Measurements from ENCODE around the gene BCL2. TPM values are rescaled to one million over a fixed set of nuclear protein-coding genes. Genes with fewer than 3 reads are reported as not detected.

The BCL2 gene
- total and polyA plus RNA-seq, 3 donors from 2014 or later: 6.3 to 20.8 (median 16.0) TPM

DNA sequence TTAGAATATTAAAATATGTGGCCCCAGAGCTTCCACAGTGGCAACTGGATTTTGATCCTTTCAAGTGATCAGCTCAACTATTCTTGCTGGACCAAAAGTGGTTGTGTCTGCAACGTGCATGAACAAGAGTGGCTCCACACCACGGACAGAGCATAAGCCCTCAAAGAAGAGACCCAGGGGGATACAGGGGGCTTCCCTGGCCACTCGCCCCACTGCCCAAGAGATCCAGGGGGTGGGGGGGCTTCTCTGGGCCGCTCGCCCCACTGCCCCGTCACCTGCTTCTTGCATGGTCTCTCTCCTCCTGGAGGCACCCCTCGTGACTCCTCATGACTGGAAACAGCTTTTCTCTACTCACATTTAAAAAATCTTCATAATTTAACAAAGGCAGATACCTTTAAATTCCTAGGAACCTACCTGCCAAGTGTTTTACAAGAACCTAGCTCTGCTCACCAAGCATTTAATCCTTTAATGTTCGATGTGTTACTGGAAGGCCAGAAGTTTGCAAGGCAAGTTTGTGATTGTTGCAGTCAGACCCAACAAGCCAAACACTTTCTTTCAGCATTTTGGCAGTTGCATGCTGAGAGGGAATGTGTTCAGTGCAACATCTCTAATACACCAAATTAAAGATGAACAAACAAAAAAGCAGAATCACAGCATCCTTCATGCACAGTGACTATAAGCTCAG is 174.3 kb downstream of the BCL2 start:
- Histone ChIP-seq H3K36me3 (ENCODE audit: low read depth, missing control alignments) (no peaks in the 10 kb centered on the region), H3K27ac (no peak overlapping the region), H3K9me3 (no peaks in the 10 kb centered on the region), H3K4me1 (peaks cover 9% of the 10 kb centered on the region), H3K27me3 (no peaks in the 10 kb centered on the region), H3K4me3 (no peak overlapping the region)
- TF ChIP-seq POLR2A (IDR thresholded peaks at IDR 0.05): no peak
- TF ChIP-seq, protein P1, sequence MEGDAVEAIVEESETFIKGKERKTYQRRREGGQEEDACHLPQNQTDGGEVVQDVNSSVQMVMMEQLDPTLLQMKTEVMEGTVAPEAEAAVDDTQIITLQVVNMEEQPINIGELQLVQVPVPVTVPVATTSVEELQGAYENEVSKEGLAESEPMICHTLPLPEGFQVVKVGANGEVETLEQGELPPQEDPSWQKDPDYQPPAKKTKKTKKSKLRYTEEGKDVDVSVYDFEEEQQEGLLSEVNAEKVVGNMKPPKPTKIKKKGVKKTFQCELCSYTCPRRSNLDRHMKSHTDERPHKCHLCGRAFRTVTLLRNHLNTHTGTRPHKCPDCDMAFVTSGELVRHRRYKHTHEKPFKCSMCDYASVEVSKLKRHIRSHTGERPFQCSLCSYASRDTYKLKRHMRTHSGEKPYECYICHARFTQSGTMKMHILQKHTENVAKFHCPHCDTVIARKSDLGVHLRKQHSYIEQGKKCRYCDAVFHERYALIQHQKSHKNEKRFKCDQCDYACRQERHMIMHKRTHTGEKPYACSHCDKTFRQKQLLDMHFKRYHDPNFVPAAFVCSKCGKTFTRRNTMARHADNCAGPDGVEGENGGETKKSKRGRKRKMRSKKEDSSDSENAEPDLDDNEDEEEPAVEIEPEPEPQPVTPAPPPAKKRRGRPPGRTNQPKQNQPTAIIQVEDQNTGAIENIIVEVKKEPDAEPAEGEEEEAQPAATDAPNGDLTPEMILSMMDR (IDR thresholded peaks at IDR 0.05): no peak
- 74 to 85% methylated on average over 8 of the region's 8 CpGs for WGBS, 2 donors
- no peak for DNase-seq
- intact Hi-C loops (cut with DNase I; ENCODE audit: low total_unique reads): no loop called here

DNA sequence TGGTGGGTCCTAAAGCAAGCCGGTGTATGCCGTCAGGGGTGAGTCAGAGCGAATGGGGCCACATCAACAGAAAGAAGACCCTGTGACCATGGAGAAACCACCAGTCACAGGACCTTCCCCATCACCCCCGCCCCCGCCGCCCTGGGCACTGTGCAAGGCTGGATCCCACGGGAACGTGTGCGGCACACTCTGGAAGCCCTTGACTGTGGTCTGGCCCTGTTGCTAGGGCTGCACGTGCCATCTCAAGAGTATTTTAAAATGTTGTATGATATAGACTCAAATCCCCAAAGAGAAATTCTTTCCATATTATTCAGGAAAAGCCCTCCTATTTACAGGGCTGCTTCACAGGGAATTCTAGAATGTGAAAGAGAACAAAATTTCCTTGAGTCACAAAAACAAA is 174.8 kb downstream of the BCL2 start:
- H3K9me3 ChIP-seq: no peaks in the 10 kb centered on the region
- no peaks in the 10 kb centered on the region for H3K36me3 ChIP-seq (ENCODE audit: low read depth, missing control alignments)
- no peak overlapping the region for H3K4me3 ChIP-seq
- TF ChIP-seq, protein P1 (IDR thresholded peaks at IDR 0.05): no peak
- TF ChIP-seq POLR2A (IDR thresholded peaks at IDR 0.05): no peak
- intact Hi-C loops (cut with DNase I; ENCODE audit: low total_unique reads): no loop called here
- H3K27ac ChIP-seq: no peak overlapping the region
- no peak for DNase-seq
- 84 to 85% methylated on average over 9 to 10 of the region's 10 CpGs for WGBS, 2 donors
- no peaks in the 10 kb centered on the region for H3K27me3 ChIP-seq
- peaks cover 9% of the 10 kb centered on the region for H3K4me1 ChIP-seq

DNA sequence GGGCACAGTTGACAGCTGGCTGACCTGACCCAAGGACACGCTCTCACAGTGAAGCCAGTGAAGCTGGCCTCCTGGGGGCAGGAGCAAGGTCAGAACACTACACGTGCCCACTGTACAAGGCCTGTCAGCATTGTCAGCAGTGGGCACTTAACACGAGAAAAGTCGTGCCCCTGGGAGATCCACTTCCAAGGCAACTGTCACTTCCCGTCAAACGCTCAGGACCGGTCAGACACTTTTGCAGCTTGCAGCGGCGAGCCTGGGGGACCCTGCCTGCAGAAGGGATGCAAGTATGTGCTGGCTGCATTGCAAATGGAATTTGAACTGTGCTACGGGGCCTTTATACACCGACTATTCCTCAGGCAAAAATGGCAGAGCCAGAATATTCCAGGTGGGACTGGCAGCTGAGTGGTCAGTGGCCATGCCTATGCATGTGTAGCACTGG is 176.2 kb downstream of the BCL2 start:
- no peaks in the 10 kb centered on the region for H3K9me3 ChIP-seq
- no peak for TF ChIP-seq POLR2A (IDR thresholded peaks at IDR 0.05)
- TF ChIP-seq, protein P1 (IDR thresholded peaks at IDR 0.05): no peak
- H3K27me3 ChIP-seq: no peaks in the 10 kb centered on the region
- H3K27ac ChIP-seq: no peak overlapping the region
- H3K36me3 ChIP-seq (ENCODE audit: low read depth, missing control alignments): no peaks in the 10 kb centered on the region
- no peak for DNase-seq
- H3K4me1 ChIP-seq: peaks cover 9% of the 10 kb centered on the region
- 63 to 71% methylated on average over 11 of the region's 11 CpGs for WGBS, 2 donors
- intact Hi-C loops (cut with DNase I; ENCODE audit: low total_unique reads): no loop called here
- no peak overlapping the region for H3K4me3 ChIP-seq

DNA sequence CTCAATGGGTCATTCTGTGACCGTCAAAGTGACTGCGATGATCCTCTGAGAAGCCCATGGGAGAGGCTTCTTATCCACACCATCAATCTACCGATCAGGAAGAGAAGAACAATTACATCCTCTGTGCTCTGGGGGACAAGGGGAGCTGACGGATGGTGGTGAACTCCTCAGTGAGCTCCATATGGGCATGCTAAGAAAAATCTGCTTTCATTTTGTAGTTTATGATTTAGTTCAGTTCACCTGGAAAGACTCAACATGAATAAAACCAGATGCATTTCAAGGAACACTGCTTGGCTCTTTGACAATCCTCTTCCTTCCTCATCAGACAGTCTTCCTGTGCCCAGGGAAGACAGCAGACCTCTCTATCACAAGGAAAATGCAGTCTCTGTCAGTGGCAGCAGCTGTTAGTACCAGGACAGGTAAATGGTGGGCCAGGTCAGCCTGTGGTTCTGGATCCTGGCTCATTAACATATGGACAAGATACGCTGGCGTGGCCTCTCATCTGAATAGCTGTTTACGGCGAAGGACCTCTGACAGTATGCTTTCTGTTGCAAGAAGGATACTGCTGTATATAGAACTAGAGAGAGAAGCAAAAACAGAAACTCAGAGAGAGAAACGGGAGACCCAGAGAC is 176.9 kb downstream of the BCL2 start:
- H3K4me1 ChIP-seq: peaks cover 9% of the 10 kb centered on the region

More for the DNA sequence above, 176.9 kb downstream of the BCL2 start:
- intact Hi-C loops (cut with DNase I; ENCODE audit: low total_unique reads): no loop called here
- Histone ChIP-seq H3K27me3 (no peaks in the 10 kb centered on the region), H3K4me3 (no peak overlapping the region), H3K9me3 (no peaks in the 10 kb centered on the region), H3K27ac (no peak overlapping the region), H3K36me3 (ENCODE audit: low read depth, missing control alignments) (no peaks in the 10 kb centered on the region)
- no peak for TF ChIP-seq POLR2A (IDR thresholded peaks at IDR 0.05)
- TF ChIP-seq, protein P1 (IDR thresholded peaks at IDR 0.05): no peak
- 77 to 78% methylated on average over 8 to 9 of the region's 9 CpGs for WGBS, 2 donors
- DNase-seq: no peak
